Measurements from ENCODE around the gene CD9.

DNA sequence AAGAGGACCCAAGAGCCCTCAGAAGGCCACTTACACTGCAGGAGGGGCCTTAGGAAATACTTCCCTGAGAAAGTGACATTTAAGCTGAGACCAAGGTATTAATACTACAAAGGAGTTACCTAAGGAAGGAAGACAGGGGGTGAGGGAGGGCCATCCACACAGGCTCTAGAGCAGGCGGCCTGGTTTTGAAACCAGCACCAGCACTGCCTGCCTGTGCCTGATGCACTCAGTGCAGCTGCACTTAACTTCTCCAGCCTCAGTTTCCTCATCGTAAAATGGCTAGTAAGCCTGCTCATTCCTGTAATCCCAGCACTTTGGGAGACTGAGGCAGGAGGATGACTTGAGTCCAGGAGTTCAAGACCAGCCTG, 64.8 kb downstream of the CD9 start:
- TF ChIP-seq RAD21 (IDR thresholded peaks at IDR 0.05; ENCODE audit: low read length) (no peak), ELF1 (IDR thresholded peaks at IDR 0.05) (no peak), POLR2AphosphoS5 (IDR thresholded peaks at IDR 0.05; ENCODE audit: low read depth, low read length) (no peak), JUND (IDR thresholded peaks at IDR 0.05) (no peak), MXI1 (IDR thresholded peaks at IDR 0.05; ENCODE audit: low read depth, low read length) (no peak), SMC3 (IDR thresholded peaks at IDR 0.05; ENCODE audit: low read depth, low read length) (no peak), MEF2A (IDR thresholded peaks at IDR 0.05; ENCODE audit: borderline replicate concordance, low read depth) (no peak), FOXM1 (IDR thresholded peaks at IDR 0.05; ENCODE audit: low read depth) (no peak), EZH2phosphoT487 (IDR thresholded peaks at IDR 0.05; ENCODE audit: borderline replicate concordance, low read depth) (no peak)
- TF ChIP-seq, protein P1, sequence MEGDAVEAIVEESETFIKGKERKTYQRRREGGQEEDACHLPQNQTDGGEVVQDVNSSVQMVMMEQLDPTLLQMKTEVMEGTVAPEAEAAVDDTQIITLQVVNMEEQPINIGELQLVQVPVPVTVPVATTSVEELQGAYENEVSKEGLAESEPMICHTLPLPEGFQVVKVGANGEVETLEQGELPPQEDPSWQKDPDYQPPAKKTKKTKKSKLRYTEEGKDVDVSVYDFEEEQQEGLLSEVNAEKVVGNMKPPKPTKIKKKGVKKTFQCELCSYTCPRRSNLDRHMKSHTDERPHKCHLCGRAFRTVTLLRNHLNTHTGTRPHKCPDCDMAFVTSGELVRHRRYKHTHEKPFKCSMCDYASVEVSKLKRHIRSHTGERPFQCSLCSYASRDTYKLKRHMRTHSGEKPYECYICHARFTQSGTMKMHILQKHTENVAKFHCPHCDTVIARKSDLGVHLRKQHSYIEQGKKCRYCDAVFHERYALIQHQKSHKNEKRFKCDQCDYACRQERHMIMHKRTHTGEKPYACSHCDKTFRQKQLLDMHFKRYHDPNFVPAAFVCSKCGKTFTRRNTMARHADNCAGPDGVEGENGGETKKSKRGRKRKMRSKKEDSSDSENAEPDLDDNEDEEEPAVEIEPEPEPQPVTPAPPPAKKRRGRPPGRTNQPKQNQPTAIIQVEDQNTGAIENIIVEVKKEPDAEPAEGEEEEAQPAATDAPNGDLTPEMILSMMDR (IDR thresholded peaks at IDR 0.05) = no peak
- TF ChIP-seq, protein P2, sequence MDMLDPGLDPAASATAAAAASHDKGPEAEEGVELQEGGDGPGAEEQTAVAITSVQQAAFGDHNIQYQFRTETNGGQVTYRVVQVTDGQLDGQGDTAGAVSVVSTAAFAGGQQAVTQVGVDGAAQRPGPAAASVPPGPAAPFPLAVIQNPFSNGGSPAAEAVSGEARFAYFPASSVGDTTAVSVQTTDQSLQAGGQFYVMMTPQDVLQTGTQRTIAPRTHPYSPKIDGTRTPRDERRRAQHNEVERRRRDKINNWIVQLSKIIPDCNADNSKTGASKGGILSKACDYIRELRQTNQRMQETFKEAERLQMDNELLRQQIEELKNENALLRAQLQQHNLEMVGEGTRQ (IDR thresholded peaks at IDR 0.05; ENCODE audit: borderline replicate concordance, low read depth, low read length) = no peak
- TF ChIP-seq, protein P3, sequence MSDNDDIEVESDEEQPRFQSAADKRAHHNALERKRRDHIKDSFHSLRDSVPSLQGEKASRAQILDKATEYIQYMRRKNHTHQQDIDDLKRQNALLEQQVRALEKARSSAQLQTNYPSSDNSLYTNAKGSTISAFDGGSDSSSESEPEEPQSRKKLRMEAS (IDR thresholded peaks at IDR 0.05; ENCODE audit: low read depth) = no peak
